Measurements from ENCODE around the gene DACT1.

The DACT1 gene

DNA sequence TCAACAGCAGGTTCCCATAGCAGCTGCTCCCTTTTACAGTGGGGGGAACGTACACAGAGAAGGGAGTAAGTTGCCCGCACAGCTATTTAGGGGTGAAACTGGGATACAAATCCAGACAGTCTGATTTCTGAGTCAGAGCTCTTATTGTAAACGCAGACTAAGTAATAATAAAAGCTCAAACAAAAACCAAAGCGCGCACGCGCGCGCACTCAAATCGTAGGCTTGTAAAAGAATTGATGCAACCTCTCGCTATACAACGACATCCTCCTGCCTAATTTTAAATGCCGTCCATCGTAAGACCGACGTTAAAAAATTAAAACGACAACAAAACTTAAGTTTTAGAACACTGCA is 747 bp upstream of the DACT1 start:
- peak; percentile 19 for DNase-seq (ENCODE audit: low read depth)

DNA sequence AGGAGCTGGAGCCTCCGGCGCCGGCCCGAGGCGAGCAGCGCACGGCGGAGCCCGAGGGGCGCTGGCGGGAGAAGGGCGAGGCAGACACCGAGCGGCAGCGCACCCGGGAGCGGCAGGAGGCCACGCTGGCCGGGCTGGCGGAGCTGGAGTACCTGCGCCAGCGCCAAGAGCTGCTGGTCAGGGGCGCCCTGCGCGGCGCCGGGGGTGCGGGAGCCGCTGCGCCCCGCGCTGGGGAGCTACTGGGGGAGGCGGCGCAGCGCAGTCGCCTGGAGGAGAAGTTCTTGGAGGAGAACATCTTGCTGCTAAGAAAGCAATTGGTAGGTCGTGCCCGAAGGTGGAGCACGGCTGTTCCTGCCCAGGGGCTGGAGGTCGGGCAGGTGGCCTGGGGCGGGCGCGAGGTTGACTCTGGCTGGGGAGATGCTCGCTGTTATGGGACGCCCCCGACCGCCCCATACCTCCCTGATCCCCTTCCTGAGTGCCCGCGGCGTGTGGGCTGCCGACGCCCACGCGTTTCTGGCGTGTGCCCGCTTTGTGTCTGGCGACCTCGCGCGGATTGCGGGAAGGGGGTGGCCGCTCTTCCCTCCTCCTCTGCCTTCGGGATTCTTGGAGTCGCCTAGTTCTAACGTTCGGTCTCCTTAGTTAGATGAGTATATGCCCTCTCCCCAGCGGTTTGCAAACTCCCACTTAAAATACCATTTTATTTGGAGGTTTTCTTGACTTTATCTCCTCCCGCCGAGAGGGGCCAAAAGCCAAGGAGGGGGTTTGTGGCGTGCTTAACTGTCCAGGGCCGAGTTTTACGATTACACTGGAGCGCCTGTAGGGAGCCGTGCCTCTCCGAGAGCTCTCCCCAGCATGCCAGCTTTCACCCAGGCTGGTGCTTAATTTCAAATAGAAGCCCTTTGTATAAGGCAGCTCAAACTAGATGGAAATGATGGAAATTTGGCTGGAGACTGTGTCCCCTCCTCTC is 752 bp downstream of the DACT1 start:
- no peak for DNase-seq (ENCODE audit: low read depth)

DNA sequence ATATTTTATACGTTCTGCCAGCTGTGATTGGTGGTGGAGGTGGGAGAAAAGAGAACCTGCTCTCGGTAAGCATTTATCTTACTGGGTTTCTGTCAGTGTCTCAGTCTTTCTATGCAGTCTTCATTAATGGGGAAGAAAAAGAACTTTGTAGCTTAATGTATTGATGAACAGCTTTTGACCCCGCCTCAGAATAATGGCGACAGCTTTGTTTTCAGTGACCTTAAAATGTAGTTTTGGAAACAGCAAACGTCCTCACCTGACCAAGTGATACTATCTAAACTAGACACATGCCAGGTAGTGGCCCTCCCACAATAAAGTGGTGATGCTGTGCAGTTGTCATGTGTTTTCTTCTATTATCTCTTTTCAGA is 1.4 kb downstream of the DACT1 start:
- no peak for DNase-seq (ENCODE audit: low read depth)

DNA sequence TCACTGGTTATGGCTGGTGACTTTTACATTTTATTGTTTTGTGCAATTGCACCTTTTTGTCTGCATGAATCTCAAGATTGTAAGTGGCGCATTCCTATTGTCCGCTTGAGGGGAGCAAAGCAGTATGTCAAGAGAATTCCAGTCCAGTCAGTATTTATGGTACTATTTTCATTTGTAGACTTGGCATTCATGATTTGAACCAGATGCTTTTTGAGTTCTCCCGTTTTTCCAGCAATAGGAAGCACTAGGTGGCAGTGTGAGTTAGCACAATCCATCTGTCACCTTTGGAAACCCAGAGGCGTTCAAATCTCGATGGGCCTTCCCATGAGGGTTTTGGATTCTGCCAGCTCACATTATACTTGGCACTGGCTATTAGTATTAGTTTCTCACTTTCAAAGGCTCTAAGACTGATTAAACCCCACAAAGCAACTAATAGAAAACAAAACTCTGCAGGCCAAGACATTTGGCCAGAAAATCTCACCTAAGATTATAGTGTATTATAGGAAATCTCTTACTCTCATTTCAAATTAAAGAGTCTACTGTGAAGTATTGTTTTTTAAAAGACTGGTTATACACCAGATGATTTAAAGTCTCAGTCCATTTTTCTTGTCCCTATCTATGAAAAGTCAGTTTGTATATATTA is 2.2 kb downstream of the DACT1 start:
- no peak for DNase-seq (ENCODE audit: low read depth)

DNA sequence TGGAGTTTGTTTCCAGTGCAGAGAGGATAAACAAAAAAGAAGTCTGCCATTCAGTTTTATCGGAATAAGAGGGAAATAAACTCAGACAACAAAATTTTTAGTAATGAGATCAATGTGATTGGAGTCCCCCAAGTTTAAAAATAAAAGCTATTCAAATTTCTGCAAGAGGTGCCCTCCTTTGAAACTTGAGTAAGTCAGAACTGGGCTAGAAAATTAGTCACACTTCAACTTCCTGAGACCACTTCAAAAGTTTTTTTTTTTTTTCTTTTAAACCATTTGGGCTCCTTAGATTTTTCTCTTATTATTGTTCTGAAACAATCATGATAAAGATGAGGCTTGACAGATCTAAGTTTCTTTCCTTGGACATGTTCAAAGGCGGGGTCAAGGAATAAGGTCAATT is 3.2 kb downstream of the DACT1 start:
- no peak for DNase-seq (ENCODE audit: low read depth)

DNA sequence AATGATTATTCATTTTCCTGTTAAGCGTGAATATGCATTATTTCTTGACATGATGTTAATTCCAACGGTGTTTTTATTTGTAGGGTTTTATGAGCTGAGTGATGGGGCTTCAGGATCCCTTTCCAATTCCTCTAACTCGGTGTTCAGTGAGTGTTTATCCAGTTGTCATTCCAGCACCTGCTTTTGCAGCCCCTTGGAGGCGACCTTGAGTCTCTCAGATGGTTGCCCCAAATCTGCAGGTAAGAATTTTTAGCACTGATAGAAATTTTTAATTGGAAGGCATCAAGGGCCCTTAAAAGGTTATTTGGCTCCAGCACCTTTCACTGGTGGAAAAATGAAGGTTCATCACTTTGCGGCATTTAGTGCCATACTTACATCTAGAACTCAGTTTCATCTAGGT is 3.7 kb downstream of the DACT1 start:
- no peak for DNase-seq (ENCODE audit: low read depth)

DNA sequence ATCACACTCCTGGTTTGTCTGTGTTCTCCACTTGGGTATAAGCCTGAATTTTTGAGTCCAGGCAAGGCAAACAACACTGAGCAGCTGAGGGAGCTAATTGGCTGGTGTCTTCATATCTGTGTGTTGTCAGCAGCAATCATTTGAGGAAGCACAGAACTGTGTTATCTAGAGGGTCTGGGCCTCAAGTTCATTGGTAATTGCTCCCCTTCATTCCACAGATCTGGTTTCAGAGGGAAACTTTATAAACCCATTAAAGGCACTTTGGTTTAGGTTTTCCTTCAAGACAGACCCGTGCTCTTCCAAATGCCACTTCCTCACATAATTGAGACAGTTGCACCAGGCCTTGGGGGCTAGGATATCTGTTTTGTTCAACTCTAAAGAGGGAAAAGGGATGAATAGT is 5.6 kb downstream of the DACT1 start:
- DNase-seq (ENCODE audit: low read depth): no peak

DNA sequence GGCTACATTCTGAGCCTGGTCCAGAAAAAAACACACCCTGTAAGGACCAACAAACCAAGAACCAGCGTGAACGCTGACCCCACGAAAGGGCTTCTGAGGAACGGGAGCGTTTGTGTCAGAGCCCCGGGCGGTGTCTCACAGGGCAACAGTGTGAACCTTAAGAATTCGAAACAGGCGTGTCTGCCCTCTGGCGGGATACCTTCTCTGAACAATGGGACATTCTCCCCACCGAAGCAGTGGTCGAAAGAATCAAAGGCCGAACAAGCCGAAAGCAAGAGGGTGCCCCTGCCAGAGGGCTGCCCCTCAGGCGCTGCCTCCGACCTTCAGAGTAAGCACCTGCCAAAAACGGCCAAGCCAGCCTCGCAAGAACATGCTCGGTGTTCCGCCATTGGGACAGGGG is 7.9 kb downstream of the DACT1 start:
- no peak for DNase-seq (ENCODE audit: low read depth)

DNA sequence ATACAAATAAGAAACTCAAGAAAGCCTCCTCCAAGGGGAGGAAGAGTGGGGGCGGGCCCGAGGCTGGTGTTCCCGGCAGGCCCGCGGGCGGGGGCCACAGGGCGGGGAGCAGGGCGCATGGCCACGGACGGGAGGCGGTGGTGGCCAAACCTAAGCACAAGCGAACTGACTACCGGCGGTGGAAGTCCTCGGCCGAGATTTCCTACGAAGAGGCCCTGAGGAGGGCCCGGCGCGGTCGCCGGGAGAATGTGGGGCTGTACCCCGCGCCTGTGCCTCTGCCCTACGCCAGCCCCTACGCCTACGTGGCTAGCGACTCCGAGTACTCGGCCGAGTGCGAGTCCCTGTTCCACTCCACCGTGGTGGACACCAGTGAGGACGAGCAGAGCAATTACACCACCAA is 8.7 kb downstream of the DACT1 start:
- no peak for DNase-seq (ENCODE audit: low read depth)

DNA sequence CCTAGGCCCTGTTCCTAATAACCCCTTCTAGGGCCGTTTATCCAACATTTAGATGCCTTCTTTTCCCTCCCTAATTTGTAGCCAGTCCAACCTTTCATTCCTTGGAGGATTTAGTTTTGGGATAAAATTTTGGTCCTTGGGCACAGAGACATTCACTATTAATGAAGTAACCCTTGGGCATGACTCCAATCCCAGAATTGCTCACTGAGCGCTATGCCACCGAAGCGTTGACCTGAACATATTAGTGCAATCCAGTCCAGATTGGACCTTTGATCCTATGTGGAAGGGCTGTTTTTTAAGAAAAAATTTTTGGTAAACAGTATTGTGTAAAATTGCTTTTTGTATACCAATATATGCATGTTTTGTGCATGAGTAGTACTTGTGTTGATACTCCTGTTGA is 10.0 kb downstream of the DACT1 start:
- DNase-seq (ENCODE audit: low read depth): no peak

DNA sequence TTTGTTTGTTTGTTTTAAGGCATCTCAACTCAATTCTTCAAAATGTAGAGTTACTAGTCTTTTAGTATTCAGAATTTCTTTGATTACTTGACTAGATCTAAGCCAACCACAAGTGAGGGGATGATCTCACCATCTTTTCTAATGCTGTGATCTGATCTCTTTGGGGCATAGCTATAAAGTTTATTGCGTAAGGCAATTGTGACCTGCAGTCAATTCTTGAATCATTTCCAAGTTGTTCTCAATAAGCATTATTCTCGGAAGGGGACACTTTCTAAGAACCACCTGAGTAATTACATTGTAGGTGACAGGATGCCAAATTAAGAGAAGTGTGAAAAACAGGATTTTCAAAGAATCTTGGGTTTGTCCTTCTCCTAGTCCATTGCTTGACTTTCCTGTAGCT is 13.1 kb downstream of the DACT1 start:
- no peak for DNase-seq (ENCODE audit: low read depth)

DNA sequence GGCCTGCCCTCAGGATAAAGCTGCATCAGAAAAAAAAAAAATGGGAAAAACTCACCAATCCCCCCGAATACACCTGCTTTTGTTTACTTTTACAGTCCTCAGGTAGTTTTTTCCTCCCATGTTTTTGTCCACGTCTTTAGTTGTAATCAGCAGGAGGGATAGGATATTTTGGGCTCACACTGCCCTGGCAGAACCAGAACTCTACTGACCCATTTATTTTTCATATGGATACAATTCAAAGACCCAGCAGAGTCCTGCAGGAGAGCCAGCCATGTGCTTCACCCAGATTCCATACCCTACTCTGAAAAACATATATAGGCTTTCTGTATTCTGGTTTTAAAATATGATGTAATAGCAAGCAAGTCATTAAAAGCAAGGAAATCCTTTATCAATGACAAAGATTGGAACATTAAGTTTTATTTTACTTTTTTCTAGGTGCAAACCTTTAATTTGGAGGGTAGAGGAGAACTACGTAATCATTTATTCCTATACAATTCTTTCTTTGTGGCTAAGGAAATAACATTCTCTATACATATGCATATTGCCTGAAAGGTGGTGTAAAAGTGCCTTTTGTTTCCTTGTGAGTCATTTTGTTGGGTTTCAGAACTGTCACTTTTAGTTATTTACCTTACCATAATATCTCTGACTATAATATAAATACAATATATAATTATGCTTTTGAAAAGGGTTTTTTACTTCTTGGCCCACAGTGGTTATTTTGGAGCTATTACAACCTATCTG is 19.1 kb downstream of the DACT1 start:
- DNase-seq (ENCODE audit: low read depth): no peak

DNA sequence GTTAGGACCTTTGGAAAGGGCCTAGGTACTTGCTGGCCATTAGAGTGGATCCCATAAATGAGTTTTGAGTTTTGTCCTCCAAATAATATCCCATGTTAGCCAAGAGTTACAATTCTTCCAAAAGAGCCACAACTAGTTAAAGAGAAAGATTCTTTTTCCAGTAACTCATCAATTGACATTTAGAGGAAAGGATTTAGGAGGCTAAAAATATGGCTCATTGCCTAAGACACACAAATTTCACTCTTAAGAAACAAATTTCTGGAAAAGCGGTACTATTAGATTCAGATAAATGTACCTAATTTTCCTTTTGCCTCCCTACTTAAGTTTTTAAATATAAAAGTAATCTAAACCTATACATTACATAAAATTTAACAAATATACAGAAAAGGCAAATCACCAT is 21.3 kb downstream of the DACT1 start:
- DNase-seq (ENCODE audit: low read depth): no peak

DNA sequence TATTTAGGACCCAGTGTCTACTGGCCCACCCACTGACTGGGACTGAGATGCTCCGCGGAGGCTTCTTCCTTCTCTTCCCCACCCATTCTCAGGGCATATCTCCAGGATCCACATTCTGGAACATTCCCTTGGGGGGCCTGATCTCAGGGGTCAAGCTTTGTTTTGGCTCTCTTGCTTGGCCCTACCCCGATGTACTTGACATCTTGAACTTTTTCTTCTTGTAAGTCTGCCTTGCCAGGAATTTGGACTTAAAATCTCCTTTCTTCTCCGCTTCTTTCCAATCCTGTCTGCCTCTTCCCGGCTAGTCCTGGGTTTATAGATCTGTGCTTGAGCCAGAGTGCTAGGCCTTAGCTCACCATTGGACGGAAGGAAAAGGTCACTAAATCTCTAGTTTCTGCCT is 22.1 kb downstream of the DACT1 start:
- no peak for DNase-seq (ENCODE audit: low read depth)

DNA sequence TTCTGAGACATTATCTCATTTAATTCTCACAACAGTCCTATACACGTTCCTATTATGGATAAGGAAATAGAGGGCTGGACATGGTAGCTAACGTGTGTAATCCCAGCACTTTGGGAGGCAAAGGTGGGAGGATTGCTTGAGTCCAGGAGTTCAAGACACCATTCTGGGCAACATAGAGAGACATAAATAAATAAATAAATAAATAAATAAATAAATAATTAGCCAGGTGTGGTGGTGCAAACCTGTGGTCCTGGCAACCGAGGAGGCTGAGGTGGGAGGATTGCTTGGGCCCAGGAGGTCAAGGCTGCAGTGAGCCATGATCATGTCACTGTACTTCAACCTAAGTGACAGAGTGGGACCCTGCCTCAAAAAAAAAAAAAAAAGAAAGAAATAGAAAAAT is 22.6 kb downstream of the DACT1 start:
- DNase-seq (ENCODE audit: low read depth): no peak

DNA sequence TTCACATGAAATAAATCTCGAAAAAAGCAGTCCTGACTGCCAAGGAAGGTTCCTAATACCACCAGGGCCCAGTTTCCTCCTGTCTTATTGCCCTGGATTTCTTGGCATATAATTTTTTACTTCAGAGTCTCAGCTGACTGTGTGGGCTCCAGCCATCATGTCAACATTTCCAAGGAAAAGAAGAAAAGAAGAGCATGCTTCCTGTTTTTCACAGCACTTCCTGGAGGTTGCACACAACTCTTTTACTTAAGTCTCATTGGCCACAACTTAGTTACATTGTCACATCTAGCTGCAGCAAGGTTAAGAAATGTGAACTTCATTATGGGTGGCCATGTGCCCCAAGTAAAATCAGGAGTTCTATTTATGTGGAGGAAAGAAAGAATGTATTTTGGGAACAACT is 24.3 kb downstream of the DACT1 start:
- DNase-seq (ENCODE audit: low read depth): no peak

DNA sequence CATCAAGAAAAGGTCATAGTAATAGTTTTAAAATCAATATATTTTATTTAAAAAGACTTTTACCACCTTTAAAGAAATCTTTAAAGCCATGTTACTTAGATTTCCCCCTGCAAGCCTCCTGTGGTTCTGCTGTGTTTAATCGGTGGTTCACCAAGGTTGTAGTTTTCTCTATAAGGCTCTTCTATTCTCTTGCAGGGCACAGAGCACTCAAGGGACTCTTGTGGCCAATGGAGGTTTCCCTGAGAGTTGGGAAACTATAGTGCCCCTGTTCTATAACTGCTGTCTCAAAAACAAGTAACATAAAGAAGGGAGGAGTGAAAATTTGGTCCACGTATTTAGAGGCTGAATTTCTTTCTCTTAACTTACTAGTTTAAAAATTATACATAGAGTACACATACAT is 25.0 kb downstream of the DACT1 start:
- no peak for DNase-seq (ENCODE audit: low read depth)

DNA sequence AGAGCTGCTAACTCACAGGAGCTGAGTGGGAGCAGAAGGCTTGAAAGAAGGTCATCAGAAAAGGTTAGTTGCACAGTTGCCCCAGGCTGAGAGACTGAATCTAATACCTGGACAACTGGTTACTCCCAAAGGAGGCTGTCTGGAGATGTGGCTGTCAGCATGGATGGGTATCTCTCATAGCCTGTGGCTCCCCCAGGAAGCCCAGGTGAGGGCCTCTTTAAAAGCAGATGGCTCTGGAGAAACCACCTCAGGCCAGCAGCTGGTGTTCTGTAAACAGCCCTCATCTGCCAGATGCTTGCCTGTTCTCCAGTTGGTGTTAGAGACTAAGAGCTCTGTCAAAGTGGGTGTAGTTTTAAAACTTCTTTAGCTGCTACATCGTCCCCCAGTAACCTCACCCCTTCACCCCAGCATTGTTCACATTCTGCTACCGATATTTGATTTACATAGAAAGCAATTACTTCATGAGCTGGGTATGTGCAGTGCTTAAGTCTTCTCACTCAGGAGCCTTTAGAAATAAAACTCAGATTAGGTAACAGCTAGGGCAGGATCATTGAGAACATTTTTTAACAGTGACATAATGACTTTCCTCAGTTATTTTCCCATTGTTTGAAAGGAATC is 25.8 kb downstream of the DACT1 start:
- no peak for DNase-seq (ENCODE audit: low read depth)

DNA sequence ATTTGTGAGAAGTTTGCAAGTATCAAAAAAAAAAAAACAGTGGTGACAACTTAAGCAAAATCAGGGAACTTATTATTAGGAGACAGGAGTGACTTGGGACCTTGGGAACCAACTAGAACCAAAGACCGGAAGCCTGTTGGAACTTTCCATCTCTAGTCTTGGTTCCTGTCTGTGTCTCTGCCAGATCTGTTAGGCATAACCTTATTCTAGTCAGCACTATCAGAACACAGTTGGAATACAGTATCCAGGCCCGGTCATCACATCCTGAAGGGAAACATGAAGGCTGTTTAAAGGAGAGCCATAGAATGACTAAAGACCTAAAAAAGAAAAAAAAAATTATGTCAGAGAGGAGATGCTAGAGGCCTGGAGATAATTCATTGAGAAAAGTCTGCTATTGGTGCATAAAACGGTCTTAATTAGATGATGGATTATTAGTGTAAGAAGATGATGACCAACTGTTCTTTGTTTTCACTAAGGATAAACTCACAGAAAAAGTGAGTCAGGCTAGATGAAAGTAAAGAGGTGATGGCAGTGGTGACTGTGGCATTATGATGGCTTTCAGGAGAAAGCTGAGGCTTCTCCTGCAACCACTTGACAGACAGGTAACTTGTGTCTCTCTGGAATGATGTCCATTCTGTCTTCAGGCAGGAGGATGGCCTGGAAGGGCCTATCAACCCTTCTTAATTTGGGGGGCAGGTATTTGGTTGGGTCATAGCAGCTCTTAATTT is 28.2 kb downstream of the DACT1 start:
- DNase-seq (ENCODE audit: low read depth): no peak

DNA sequence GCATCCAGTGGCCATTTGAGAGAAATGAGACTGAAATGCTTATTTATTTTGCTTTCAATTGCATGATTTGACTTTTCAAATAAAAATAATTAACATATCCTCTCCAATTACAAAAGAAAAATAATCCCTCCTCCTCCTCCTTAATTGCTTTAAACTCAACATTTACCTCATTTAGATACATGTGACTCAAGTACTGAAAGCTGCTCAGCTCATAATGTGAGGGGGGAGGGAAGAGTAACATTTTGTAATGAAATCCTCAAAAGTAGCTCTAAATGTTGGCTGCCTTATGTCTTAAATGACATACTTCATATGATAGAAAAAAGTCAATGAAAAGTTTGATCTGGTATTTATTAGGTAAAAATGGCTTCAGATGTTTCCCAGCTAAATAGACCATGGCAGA is 29.0 kb downstream of the DACT1 start:
- DNase-seq (ENCODE audit: low read depth): no peak

DNA sequence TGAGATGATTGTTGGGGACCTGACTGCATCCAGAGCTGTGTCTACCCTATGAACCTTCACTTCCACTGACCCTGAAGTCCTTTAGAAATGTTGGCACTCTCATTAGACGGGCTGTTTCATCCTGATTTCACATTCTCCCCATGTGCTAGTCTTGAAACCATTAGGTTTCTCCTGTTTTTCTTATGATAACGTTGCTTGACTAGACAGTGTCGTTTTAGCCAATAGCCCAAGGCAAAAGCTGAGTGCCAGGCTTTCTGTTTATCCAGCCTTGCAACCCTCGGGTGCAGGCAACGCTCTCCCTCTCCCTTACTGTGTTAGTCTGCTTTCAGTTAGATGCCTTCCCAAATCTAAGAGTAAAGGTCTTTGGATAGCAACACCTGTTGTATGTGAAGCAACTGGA is 30.1 kb downstream of the DACT1 start:
- no peak for DNase-seq (ENCODE audit: low read depth)

DNA sequence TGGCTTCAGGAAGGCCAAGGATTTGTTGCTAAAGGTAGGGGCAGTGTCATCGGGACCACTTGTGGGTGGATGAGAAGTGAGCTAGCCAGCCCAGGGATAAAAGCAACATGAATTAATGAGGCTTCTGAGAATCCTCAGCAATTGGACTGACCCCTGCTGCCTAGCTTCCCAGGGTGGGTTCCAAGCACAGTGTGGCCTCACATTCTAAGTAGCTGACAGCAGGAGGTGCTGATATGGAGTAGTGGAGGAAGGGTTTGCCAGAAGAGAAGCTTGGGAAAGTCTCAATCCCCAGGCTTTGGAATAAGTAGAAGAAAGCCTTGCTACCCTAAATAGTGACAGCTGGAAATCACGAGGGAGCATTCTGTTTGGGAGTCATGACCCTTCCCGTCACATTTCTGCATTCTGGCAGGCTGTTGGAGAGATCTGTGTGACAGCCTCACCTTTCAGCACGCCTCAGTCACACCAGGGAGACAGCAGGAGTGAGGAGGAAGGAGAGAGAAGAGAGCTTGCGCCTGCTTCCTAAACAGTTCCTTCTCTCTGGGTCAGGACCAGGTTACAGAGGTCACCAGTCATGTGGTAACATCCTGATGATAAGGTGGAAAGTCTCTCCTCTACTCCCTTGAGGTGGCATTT is 31.2 kb downstream of the DACT1 start:
- no peak for DNase-seq (ENCODE audit: low read depth)
